Measurements from ENCODE around the gene KCNJ4. TPM values are rescaled to one million over a fixed set of nuclear protein-coding genes. Genes with fewer than 3 reads are reported as not detected.

Gene KCNJ4
- total RNA-seq, 1 experiment from 2014 or later = 0.18 TPM

- no TSS peak for BruUV-seq (replicated peaks)
- TF ChIP-seq POLR2AphosphoS5 (IDR thresholded peaks at IDR 0.05; ENCODE audit: low read depth, low read length) = no peak
- TF ChIP-seq REST (IDR thresholded peaks at IDR 0.05; ENCODE audit: insufficient read depth in 1 of 2, low read depth in 2 of 2, low read length in 1 of 2) = no peak
- no peak for TF ChIP-seq TCF7L2 (IDR thresholded peaks at IDR 0.05; ENCODE audit: low read depth, low read length)
- TF ChIP-seq SIN3A (IDR thresholded peaks at IDR 0.05; ENCODE audit: borderline replicate concordance, insufficient read depth, low read depth, low read length) = no peak
- TF ChIP-seq CTCF (IDR thresholded peaks at IDR 0.05) = no peak
Measured at GRCh38 chr22:38420734-38421133, 34.3 kb downstream of the KCNJ4 start.

GRCh38 chr22:38419858-38420160, 35.2 kb downstream of the KCNJ4 start:
- intact Hi-C loops (cut with micrococcal nuclease; ENCODE audit: unreplicated experiment) (no loop called here), in situ Hi-C loops (cut with HindIII; ENCODE audit: low pct_unique_long_range_greater_than_20kb, low sequenced_read_pairs) (no loop called here)
- no peak for ATAC-seq
- BruUV-seq (replicated peaks) = no TSS peak
- H3K36me3 ChIP-seq (ENCODE audit: control insufficient read depth, insufficient read depth, low read length) = no peaks in the 10 kb centered on the region
- no peak overlapping the region for H3K4me3 ChIP-seq (ENCODE audit: low read depth in 2 of 2, low read length in 2 of 2)
- no peak for TF ChIP-seq CTCF (IDR thresholded peaks at IDR 0.05)
- no peak for TF ChIP-seq SIN3A (IDR thresholded peaks at IDR 0.05; ENCODE audit: borderline replicate concordance, insufficient read depth, low read depth, low read length)
- TF ChIP-seq TCF7L2 (IDR thresholded peaks at IDR 0.05; ENCODE audit: low read depth, low read length) = no peak
- TF ChIP-seq POLR2AphosphoS5 (IDR thresholded peaks at IDR 0.05; ENCODE audit: low read depth, low read length) = no peak
- TF ChIP-seq REST (IDR thresholded peaks at IDR 0.05; ENCODE audit: insufficient read depth in 1 of 2, low read depth in 2 of 2, low read length in 1 of 2) = no peak
- ChIA-PET CTCF (no interaction called here), POLR2A (no interaction called here)
- no peaks in the 10 kb centered on the region for H3K9me3 ChIP-seq (ENCODE audit: control insufficient read depth, insufficient read depth, low read depth, low read length)
- H3K4me1 ChIP-seq (ENCODE audit: control insufficient read depth, insufficient read depth, low read length) = no peaks in the 10 kb centered on the region; the same call in 1 of the 2 replicates
- H3K27me3 ChIP-seq (ENCODE audit: control insufficient read depth, insufficient read depth, low read length) = no peaks in the 10 kb centered on the region
- H3K27ac ChIP-seq (ENCODE audit: low read length) = no peak overlapping the region
- DNase-seq (ENCODE audit: low read depth, low spot score) = no peak

More at GRCh38 chr22:38420734-38421133, 34.3 kb downstream of the KCNJ4 start:
- ChIA-PET POLR2A (no interaction called here), CTCF (no interaction called here)
- Histone ChIP-seq H3K4me1 (ENCODE audit: control insufficient read depth, insufficient read depth, low read length) (no peaks in the 10 kb centered on the region; the same call in 1 of the 2 replicates), H3K4me3 (ENCODE audit: low read depth in 2 of 2, low read length in 2 of 2) (no peak overlapping the region), H3K36me3 (ENCODE audit: control insufficient read depth, insufficient read depth, low read length) (no peaks in the 10 kb centered on the region), H3K27ac (ENCODE audit: low read length) (no peak overlapping the region), H3K9me3 (ENCODE audit: control insufficient read depth, insufficient read depth, low read depth, low read length) (no peaks in the 10 kb centered on the region), H3K27me3 (ENCODE audit: control insufficient read depth, insufficient read depth, low read length) (no peaks in the 10 kb centered on the region)
- no peak for DNase-seq (ENCODE audit: low read depth, low spot score)
- in situ Hi-C loops (cut with HindIII; ENCODE audit: low pct_unique_long_range_greater_than_20kb, low sequenced_read_pairs) = no loop called here
- no peak for ATAC-seq
- intact Hi-C loops (cut with micrococcal nuclease; ENCODE audit: unreplicated experiment) = no loop called here

Data from Panc1 (cell line).